ENCODE measurements around the gene BCL11B.
A peak's percentile ranks its signal among the peaks of the same experiment; 100 is the strongest.

BCL11B gene

GRCh38 chr14:99177046-99177655 lies 94.8 kb downstream of the BCL11B start:
- DNase-seq, result no peak

- DNase-seq, result no peak
Measured at GRCh38 chr14:99176156-99176945, 95.6 kb downstream of the BCL11B start.

DNA sequence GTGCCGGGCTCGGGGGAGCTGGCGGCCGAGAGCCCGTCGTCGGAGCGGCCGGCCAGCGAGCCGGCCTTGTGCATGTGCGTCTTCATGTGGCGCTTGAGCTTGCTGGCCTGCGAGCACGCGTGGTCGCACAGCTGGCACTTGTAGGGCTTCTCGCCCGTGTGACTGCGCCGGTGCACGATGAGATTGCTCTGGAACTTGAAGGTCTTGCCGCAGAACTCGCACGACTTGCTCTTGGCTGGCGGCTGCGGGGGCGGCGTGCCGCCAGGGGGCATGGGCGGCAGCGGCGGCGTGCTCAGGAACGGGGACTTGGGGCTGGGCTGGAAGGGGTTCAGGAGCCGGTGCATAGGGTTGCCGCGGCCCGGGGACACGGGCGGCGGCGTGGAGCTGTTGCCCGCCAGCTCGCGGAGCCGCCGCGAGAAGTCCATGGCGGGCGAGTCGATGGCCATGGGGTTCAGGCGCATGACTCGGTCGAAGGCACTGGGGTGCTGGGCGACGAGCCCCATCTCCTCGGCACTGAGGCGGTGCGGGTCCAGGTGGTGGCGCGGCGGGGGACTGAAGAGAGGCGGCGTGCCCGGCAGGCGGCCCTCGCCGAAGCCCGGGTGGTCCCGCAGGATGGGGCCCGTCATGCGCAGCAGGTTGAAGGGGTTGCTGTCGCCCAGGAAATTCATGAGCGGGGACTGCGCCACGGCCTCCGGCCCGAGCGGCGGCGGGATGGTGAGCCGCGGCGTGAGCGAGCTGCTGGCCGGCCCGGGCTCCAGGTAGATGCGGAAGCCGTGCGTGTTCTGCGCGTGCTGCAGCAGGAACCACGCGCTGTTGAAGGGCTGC lies 96.5 kb downstream of the BCL11B start:
- DNase-seq, result no peak

DNA sequence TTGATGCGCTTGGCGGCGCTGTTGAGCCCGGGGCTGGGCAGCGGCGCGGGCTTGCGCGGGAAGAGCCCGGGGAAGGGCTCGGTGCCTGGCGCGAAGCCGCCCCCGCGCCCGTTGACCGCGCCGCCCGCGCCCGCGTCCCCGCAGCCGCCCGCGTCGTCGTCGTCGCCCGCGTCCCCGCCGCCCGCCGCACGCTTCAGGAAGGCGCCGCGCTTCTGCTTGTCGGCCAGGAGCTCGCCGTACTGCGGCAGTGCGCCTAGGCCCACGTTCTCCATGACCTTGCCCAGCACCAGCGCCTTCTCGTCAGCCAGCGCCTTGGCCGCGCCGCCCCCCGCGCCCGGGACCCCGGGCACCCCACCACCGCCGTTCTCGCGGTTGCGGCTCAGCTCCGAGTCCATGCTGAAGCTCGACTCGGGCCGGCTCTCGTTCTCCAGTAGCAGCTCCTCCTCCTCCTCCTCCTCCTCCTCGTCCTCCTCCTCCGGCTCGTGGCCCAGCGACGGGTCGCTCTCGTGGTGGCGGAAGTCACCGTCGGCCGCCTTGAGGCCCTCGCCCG lies 97.2 kb downstream of the BCL11B start:
- DNase-seq, result no peak

DNA sequence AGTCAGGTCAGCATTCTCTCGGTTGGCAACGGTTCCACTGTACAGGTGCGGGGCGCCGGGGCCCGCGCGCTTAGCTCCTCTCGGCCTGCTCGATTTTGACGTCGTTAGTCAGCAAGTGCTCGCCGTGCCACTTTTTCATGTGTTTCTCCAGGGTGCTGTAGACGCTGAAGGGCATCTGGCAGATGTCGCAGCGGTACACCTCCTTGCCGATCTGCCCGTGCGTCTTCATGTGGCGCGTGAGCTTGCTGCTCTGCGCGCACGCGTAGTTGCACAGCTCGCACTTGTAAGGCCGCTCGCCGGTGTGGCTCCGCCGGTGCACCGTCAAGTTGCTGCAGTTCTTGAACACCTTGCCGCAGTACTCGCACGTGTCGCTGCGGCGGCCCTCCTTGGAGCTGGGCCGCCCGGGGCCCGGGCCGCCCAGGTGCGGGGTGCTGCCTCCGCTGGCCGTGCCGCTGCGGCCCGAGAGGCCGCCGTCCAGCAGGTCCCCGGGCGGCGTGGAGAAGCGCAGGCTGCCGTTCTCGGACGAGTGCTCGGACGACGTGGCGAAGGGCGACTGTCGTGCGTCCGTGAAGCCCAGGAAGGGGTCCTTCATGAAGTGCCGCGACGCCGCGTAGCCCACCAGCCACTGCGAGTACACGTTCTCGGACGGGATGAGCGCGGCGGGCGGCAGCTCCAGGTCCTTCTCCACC lies 97.8 kb downstream of the BCL11B start:
- no peak for DNase-seq

GRCh38 chr14:99173506-99173905 lies 98.5 kb downstream of the BCL11B start:
- no peak for DNase-seq

GRCh38 chr14:99173086-99173485 lies 98.9 kb downstream of the BCL11B start:
- DNase-seq, result no peak

- no peak for DNase-seq
Measured at GRCh38 chr14:99171396-99171795, 100.6 kb downstream of the BCL11B start.

GRCh38 chr14:99169776-99170356 lies 102.1 kb downstream of the BCL11B start:
- DNase-seq, result no peak

GRCh38 chr14:99168330-99168729 lies 103.7 kb downstream of the BCL11B start:
- no peak for DNase-seq

DNA sequence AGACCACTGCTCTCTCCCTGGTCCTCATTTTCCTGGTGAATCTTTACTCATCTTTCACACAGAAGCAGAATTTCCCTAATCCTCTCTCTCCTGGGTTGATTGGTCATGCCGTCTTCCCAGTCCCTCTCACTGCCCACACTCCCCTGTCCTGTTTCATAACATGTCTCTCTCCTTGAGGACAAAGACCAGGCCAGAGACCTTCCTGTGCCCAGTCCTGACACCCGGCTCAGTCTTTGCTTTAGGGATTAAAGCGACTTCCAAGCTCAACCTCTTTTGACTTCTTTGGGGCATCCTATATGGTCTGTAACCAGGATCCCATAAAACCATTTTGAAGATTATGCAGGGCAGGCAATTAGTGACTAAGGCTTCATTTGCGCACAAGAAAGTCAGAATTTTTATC lies 105.5 kb downstream of the BCL11B start:
- no peak for DNase-seq

DNA sequence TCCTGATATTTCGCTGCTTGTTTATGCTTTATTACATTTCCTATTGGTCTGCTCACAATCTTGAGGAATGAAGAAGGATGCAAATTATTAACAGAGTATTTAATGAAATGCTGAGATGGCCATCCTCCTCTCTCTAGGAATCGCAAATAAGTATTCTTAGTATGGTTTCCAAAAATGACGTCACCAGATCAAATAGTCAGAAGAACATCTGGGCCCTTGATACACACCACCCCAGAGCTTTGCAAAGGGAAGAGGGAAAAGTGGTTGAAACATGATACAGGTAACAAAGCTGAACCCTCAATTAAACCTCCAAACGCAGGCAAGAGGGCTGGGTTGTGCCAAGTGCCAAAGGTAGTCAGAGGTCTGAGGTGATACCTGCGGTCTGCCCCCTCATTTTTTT lies 107.3 kb downstream of the BCL11B start:
- peak; percentile 42 for DNase-seq

DNA sequence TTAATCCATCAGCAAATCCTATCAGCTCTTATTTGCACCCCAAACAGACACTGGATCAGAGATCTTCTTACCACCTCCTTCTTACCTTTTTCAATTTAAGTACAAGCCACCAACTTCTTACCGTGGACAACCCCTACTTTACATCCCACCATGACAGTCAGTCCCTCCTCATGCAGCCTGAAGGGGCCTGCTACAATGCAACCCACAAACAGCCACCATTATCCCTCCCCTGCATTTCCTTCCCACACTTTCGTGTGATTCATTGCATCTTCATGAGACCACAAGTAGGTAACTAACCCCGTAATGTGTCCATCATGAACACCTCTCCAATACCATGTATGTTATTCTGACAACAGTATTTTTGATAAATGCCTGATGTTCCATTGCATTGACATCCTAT lies 108.6 kb downstream of the BCL11B start:
- DNase-seq, result no peak

- no peak for DNase-seq
Measured at GRCh38 chr14:99159341-99160340, 112.4 kb downstream of the BCL11B start.

DNA sequence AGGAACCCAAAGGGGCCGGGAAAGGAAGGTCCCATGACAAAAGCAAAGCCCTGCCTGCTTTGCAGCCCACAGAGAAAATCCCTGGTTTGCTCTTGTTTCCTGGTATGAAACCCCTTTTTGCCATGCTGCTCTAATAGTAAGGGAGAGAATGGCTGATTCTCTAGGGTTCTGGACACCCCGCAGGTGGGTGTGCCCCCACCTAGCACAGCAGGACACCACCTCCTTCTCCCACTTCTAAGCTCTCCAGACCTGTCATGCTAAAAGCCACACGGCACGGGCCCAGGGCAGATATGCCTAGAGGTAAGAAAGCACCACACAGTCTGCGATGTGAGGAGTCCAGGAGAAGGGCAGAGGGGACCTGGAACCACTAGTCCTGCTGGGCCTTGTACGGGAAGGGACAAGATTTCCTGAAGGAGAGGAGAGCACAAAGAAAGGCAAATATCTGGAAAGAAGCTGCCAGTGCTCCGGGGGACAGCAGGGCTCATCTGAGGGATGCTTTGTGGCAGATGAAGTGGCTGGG lies 113.3 kb downstream of the BCL11B start:
- no peak for DNase-seq

GRCh38 chr14:99158150-99158549 lies 113.8 kb downstream of the BCL11B start:
- DNase-seq, result no peak

- DNase-seq, result no peak
Measured at GRCh38 chr14:99157676-99158075, 114.3 kb downstream of the BCL11B start.

DNA sequence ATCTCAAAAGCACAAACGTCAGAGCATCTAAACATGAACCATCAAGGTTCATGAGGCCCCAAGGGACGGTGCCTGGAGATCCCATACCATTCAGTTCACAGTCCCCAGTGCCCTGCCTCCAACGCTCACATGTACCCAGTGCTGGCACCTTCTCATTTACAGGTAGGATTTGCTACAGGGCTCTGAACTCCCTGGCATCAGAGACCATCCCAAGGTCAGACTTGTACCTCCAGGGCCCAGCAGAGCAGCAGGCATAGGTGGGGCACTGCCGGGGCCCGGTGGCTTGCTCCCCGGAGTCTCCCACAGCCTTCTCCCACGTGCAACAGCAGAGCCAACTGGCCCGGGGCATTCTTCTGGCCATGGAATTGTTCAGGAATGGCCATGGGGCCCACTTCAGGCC lies 114.8 kb downstream of the BCL11B start:
- DNase-seq, result no peak

- no peak for DNase-seq
Measured at GRCh38 chr14:99156814-99157213, 115.2 kb downstream of the BCL11B start.

DNA sequence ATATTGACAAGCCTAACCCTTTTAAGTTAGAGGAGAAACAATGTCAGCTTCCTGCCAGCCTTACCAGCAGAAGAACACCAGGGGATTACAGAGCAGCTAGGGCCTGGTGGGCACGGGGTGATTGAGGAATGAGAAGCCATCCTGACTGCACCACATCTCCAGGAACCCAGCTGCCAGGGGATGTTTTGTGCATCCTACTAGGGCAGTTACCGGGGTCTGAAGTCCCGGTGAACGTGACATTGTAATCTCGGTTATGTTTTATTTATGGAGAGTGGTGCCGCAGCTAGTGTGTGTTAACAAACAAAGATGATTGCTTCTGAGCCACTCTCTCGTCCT lies 115.9 kb downstream of the BCL11B start:
- DNase-seq, result no peak
